Activated gamma-delta T cell treated with Interleukin-2 at 50 U/mL for 16 hours (primary cell): ENCODE data around the gene PTPN4.
A peak's percentile ranks its signal among the peaks of the same experiment; 100 is the strongest.
"Not testable (repeated sequence)": the region's sequence is repeated elsewhere in the genome, so short reads cannot be mapped to it uniquely, and the experiment has no call there.

ENCODE experiments used
- DNase-seq: peaks from one replicate; pipeline ENCODE4 v3.0.0-alpha.2; 2020

The PTPN4 gene

GRCh38 chr2:119958670-119959268 is 199.0 kb downstream of the PTPN4 start:
- no peak for DNase-seq

GRCh38 chr2:119960821-119961220 is 201.1 kb downstream of the PTPN4 start:
- DNase-seq: no peak

GRCh38 chr2:119981896-119982295 is 222.2 kb downstream of the PTPN4 start:
- no peak for DNase-seq

- no peak for DNase-seq
Measured at GRCh38 chr2:119982506-119982905, 222.8 kb downstream of the PTPN4 start.

GRCh38 chr2:119983108-119983507 is 223.4 kb downstream of the PTPN4 start:
- DNase-seq: no peak

- DNase-seq: no peak
Measured at GRCh38 chr2:119996148-119996547, 236.4 kb downstream of the PTPN4 start.

GRCh38 chr2:119996896-119997891 is 237.5 kb downstream of the PTPN4 start:
- DNase-seq: not testable (repeated sequence)

GRCh38 chr2:120001471-120001870 is 241.7 kb downstream of the PTPN4 start:
- DNase-seq: no peak

- DNase-seq: no peak
Measured at GRCh38 chr2:120004254-120004653, 244.5 kb downstream of the PTPN4 start.

GRCh38 chr2:120005834-120006521 is 246.3 kb downstream of the PTPN4 start:
- no peak for DNase-seq

- DNase-seq: no peak
Measured at GRCh38 chr2:120007851-120008250, 248.1 kb downstream of the PTPN4 start.

GRCh38 chr2:120012363-120012762 is 252.6 kb downstream of the PTPN4 start:
- no peak for DNase-seq

GRCh38 chr2:120012771-120013596 is 253.3 kb downstream of the PTPN4 start, which contains the start of gene EPB41L5:
TSS of gene EPB41L5 (plus strand) at chr2:120013077. CDS start at chr2:120019085, 6,008 bp downstream.
- DNase-seq: peak; percentile 76

- no peak for DNase-seq
Measured at GRCh38 chr2:120013597-120014223, 254.0 kb downstream of the PTPN4 start.

- DNase-seq: no peak
Measured at GRCh38 chr2:120014226-120014980, 254.7 kb downstream of the PTPN4 start.

GRCh38 chr2:120016800-120017199 is 257.1 kb downstream of the PTPN4 start:
- DNase-seq: no peak

GRCh38 chr2:120017201-120017600 is 257.5 kb downstream of the PTPN4 start:
- no peak for DNase-seq

GRCh38 chr2:120018549-120018948 is 258.8 kb downstream of the PTPN4 start:
- DNase-seq: no peak

GRCh38 chr2:120020554-120020953 is 260.8 kb downstream of the PTPN4 start:
- DNase-seq: no peak

GRCh38 chr2:120022505-120022904 is 262.8 kb downstream of the PTPN4 start:
- not testable (repeated sequence) for DNase-seq

GRCh38 chr2:120026890-120027289 is 267.2 kb downstream of the PTPN4 start:
- DNase-seq: no peak
